ENCODE data around the gene MGAT3.
A peak's percentile ranks its signal among the peaks of the same experiment; 100 is the strongest.

MGAT3 gene

DNA sequence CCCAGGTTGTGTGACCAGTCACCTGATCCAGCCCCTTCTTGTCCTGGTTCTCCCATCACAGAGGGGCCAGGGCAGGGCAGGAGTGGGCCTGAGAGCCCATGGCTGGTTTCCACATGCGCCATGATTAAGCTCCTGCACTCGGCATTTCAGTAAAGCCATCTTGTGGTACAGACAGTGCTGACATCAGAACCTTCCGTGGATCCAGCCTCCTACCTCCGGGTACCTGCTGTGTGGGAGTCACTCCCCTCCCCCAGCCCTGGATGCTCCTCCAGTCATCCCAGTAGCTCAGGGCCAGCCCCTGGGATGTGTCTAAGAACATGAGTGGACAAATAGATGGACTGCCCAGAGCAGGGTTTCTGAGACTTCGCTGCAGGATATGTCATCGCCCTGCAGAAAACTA lies 22.1 kb upstream of the MGAT3 start:
- H3K4me2 ChIP-seq = peak overlapping the region; percentile 18 to 91 (median 75); a peak in 12 of 22 replicates
- no peak overlapping the region; a peak in 1 of 22 replicates for H3K9ac ChIP-seq
- TF ChIP-seq Cebpa-rat (IDR thresholded peaks at IDR 0.05) = no peak
- H3K4me1 ChIP-seq = peaks cover 60 to 96% (median 77%) of the 10 kb centered on the region in 10 experiments
- peaks cover 24 to 48% (median 39%) of the 10 kb centered on the region in 11 experiments for H3K36me3 ChIP-seq
- H4K20me1 ChIP-seq = no peaks in the 10 kb centered on the region
- H3K9me3 ChIP-seq (replicated peaks in 1 of 11) = no peaks in the 10 kb centered on the region
- no peak overlapping the region for H3K4me3 ChIP-seq
- peak overlapping the region in 2 of 11 experiments; percentile 13 to 22; a peak in 1 of 22 replicates for H3K27ac ChIP-seq
- H3K27me3 ChIP-seq = no peaks in the 10 kb centered on the region

DNA sequence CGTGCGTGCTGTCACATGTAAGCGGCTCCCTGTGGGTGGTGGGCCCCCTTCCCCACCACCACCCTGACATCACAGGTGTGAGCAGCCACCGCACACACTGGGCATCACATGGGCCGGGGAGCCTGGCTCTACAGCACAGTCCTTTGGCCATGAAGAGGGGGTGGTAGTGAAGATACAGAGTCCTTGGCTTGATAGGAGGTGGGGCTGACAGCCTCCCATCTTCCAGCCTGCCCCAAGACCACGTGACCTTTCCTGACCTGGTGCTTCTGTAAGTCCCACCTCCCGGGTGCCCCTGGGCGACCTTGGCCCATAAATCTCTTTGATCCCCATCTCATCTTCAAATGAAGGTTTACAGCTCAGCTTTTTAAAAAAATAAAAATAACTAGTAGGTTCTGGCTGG lies 21.2 kb upstream of the MGAT3 start:
- Histone ChIP-seq H3K27ac (peak overlapping the region in 3 of 11 experiments; percentile 11 to 39 (median 32); a peak in 4 of 22 replicates), H3K4me3 (no peak overlapping the region), H3K9me3 (replicated peaks in 1 of 11) (no peaks in the 10 kb centered on the region), H3K36me3 (peaks cover 15 to 40% (median 30%) of the 10 kb centered on the region in 11 experiments; a peak in 21 of 22 replicates), H3K4me1 (peaks cover 60 to 90% (median 77%) of the 10 kb centered on the region in 10 experiments), H3K9ac (peak overlapping the region in 4 of 11 experiments; percentile 11 to 36 (median 22); a peak in 4 of 22 replicates), H3K27me3 (no peaks in the 10 kb centered on the region), H4K20me1 (no peaks in the 10 kb centered on the region), H3K4me2 (peak overlapping the region; percentile 66 to 91 (median 80); a peak in 20 of 22 replicates)
- TF ChIP-seq Cebpa-rat (IDR thresholded peaks at IDR 0.05) = no peak

DNA sequence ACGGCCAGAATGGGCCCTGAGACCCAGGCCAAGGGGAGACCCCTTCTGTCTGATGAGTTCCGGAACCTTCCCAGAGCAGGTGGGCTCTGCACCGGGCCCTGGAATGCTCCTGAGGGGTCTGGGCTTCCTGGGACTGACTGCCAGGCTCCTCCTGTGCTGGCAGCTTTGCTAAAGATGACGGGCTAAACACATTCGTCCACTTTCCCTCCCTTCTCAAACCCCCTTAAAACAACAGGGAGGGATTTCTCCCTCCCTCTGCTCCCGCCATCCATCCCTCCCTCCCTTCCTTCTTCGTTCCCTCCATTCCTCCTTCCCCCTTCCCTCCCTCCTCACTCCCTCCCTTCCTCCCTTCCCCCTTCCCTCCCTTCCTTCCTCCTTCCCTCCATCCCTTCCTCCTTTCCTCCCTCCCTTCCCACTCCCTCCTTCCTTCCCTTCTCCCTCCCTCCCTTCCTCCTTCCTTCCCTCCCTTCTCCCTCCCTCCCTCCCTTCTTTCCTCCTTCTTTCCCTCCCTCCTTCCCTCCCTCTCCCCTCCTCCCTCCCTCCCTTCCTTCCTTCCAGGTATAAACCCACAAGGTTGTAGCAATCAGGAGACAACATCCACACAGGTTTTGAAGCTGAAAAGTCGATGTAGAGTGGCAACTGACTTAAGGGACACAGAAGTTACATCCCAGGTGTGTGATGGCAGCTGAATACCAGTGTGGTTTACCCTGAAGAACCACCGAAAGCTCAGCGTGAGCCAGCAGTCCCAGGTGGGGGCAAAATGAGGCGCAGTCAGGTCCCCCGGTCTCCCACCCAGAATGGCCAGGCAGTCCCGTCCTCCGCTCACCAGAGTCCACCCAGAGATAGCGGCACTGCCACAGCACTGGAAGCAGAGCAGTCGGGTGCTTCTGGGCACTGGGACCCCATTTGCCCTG lies 18.8 kb upstream of the MGAT3 start:
- Histone ChIP-seq H3K4me1 (peaks cover 55 to 65% (median 61%) of the 10 kb centered on the region in 10 experiments), H3K9ac (peak overlapping the region in 9 of 11 experiments; percentile 4 to 44 (median 27); a peak in 8 of 22 replicates), H3K36me3 (peaks cover 0 to 16% (median 8%) of the 10 kb centered on the region in 11 experiments; a peak in 12 of 22 replicates), H4K20me1 (no peaks in the 10 kb centered on the region), H3K27me3 (no peaks in the 10 kb centered on the region), H3K4me2 (peak overlapping the region; percentile 66 to 91 (median 80)), H3K9me3 (replicated peaks in 1 of 11) (no peaks in the 10 kb centered on the region), H3K27ac (peak overlapping the region in 3 of 11 experiments; percentile 12 to 38 (median 32); a peak in 2 of 22 replicates), H3K4me3 (0 out of 20 replicates have a peak overlapping the region, but pooled peaks of 1 of the 10 experiments have one; percentile 13)
- no peak for TF ChIP-seq Cebpa-rat (IDR thresholded peaks at IDR 0.05)

DNA sequence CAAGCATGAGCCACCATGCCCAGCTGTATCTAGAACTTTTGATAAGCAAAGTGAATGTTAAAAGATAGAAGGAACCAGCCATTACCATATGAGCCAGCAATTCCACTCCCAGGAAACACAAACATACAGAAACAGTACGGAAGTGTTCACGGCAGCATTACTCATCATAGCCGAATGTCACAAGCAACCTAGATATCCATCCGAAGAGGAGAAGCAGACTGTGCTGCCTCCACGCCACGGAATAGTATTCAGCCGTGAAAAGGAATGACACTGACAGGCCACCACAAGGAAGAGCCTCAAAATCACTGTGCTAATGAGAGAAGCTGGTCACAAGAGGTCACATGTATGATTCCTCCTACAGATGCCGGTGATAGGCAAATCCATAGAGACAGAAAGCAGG lies 17.6 kb upstream of the MGAT3 start:
- no peak overlapping the region for H3K27ac ChIP-seq
- H4K20me1 ChIP-seq = no peaks in the 10 kb centered on the region
- H3K4me1 ChIP-seq = peaks cover 49 to 64% (median 56%) of the 10 kb centered on the region in 10 experiments
- H3K9me3 ChIP-seq (replicated peaks in 1 of 11) = no peaks in the 10 kb centered on the region
- no peak overlapping the region for H3K4me3 ChIP-seq
- H3K36me3 ChIP-seq = peaks cover 0 to 8% (median 5%) of the 10 kb centered on the region in 11 experiments; a peak in 8 of 22 replicates
- no peak overlapping the region for H3K9ac ChIP-seq
- no peaks in the 10 kb centered on the region for H3K27me3 ChIP-seq
- peak overlapping the region in 3 of 11 experiments; percentile 7 to 12 (median 10); a peak in 2 of 22 replicates for H3K4me2 ChIP-seq
- no peak for TF ChIP-seq Cebpa-rat (IDR thresholded peaks at IDR 0.05)

DNA sequence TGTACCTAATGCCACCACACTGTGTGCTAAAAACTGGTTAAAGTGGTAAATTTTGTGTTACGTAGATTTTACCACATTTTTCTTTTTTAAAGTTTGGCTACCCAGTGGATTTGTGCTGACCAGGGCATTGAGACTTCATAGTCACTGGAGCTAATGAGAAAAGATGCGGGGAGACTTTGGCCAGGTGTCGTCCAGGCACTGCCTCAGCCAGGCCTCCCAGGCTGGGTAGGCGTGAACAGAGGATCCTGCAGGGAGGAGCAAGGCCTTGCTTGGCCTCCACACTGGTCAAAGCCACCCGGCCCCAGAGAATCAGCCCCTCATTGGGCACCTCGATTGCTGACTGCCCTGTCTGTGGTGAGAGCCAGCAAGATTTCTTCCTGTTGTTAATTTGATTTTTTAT lies 13.4 kb upstream of the MGAT3 start:
- Histone ChIP-seq H3K9me3 (replicated peaks in 1 of 11) (no peaks in the 10 kb centered on the region), H3K27me3 (peaks cover 0 to 28% (median 0%) of the 10 kb centered on the region in 11 experiments; a peak in 4 of 22 replicates), H4K20me1 (no peaks in the 10 kb centered on the region), H3K4me1 (peaks cover 37 to 69% (median 61%) of the 10 kb centered on the region in 10 experiments), H3K9ac (no peak overlapping the region), H3K27ac (no peak overlapping the region), H3K36me3 (no peaks in the 10 kb centered on the region), H3K4me2 (peak overlapping the region in 3 of 11 experiments; percentile 6 to 90 (median 29); a peak in 3 of 22 replicates), H3K4me3 (no peak overlapping the region)
- TF ChIP-seq Cebpa-rat (IDR thresholded peaks at IDR 0.05) = no peak

DNA sequence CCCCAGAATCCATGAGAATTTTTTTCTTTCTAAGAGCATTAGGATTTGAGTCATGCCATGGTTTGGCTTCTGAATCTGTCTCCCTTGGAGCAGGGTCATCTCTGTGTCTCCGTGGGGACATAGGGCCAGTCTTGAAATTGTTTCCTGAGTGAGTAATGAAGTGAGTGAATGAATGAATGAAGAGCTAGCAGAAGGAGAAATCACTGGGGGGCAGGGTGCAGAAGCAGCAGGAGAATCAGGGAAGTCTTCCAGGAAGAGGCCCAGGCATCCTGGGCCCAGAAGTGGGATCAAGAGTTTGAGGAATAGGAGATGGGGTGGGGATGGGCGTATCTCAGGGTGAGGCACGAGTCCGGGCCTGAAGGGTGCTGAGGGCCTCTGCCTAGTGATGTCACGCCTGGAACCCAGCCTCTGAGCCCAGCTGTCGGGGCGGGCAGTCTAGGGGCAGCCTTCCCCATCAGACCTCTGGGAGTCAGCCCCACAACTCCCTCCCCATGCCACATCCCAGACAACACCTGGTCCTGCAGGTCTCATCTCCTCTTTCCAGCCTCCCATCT lies 12.5 kb upstream of the MGAT3 start:
- Histone ChIP-seq H3K27me3 (peaks cover 0 to 31% (median 0%) of the 10 kb centered on the region in 11 experiments; a peak in 4 of 22 replicates), H3K9me3 (replicated peaks in 1 of 11) (no peaks in the 10 kb centered on the region), H3K4me2 (peak overlapping the region in 8 of 11 experiments; percentile 64 to 90 (median 86); a peak in 14 of 22 replicates), H3K27ac (no peak overlapping the region), H4K20me1 (no peaks in the 10 kb centered on the region), H3K36me3 (no peaks in the 10 kb centered on the region), H3K4me3 (no peak overlapping the region), H3K4me1 (peaks cover 37 to 74% (median 64%) of the 10 kb centered on the region in 10 experiments), H3K9ac (0 out of 22 replicates have a peak overlapping the region, but pooled peaks of 2 of the 11 experiments have one; percentile 18 to 43)
- no peak for TF ChIP-seq Cebpa-rat (IDR thresholded peaks at IDR 0.05)

DNA sequence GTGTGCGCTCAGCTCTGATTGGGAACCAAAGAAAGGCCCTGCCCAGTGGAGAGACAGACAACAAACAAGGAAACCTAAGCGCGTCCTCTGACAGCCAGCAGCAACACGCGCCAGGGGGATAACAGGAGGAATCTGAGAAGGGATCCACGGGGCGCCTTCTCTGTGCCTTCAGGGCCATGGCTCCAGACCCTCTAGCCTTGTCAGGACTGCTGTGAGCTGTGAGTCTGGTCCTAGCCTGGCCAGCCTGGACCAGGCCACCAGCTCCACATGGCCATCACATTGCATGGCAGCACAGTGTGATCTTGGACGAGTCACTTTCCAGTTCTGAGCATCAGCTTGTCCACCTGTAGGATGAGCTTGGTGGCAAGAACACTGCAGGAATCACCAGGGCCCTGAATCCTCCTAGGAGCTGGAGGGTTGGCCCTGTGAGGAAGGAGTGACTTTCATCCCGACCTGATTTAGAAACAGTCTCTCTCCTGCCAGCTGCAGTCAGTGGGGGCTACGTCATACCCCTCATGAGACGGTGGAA lies 11.8 kb upstream of the MGAT3 start:
- Histone ChIP-seq H3K27me3 (peaks cover 0 to 31% (median 0%) of the 10 kb centered on the region in 11 experiments; a peak in 4 of 22 replicates), H3K9ac (peak overlapping the region in 3 of 11 experiments; percentile 43 to 58 (median 52); a peak in 5 of 22 replicates), H3K4me2 (peak overlapping the region in 10 of 11 experiments; percentile 56 to 90 (median 83); a peak in 18 of 22 replicates), H3K4me3 (no peak overlapping the region), H3K9me3 (replicated peaks in 1 of 11) (no peaks in the 10 kb centered on the region), H3K27ac (peak overlapping the region in 2 of 11 experiments; percentile 61 to 68; a peak in 1 of 22 replicates), H3K36me3 (no peaks in the 10 kb centered on the region), H3K4me1 (peaks cover 38 to 81% (median 67%) of the 10 kb centered on the region in 10 experiments), H4K20me1 (no peaks in the 10 kb centered on the region)
- no peak for TF ChIP-seq Cebpa-rat (IDR thresholded peaks at IDR 0.05)

DNA sequence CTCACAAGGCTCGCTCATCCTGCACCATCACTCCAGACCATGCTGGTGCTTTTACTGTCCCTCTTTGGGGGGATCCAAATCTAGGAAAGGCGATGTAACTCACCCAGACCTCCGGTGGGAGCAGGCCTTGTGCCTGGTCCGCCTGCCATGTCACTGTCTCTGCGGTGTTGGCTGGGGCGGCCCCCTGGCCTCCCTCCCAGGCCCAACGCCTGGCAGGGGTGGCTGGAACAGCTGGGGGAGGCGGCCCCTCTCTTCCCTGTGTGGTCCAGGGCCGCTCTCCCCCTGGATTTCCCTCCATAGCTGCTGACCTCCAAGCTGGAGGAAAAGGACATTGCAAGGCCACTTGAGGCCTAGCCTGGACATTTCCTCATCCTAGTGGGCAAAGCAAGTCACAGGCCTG lies 11.1 kb upstream of the MGAT3 start:
- no peak for TF ChIP-seq Cebpa-rat (IDR thresholded peaks at IDR 0.05)
- no peak overlapping the region for H3K4me3 ChIP-seq
- peak overlapping the region in 10 of 11 experiments; percentile 56 to 90 (median 83); a peak in 21 of 22 replicates for H3K4me2 ChIP-seq

More for the DNA sequence above, 11.1 kb upstream of the MGAT3 start:
- Histone ChIP-seq H3K27ac (peak overlapping the region in 8 of 11 experiments; percentile 9 to 68 (median 52); a peak in 11 of 22 replicates), H3K9ac (peak overlapping the region in 5 of 11 experiments; percentile 23 to 58 (median 51); a peak in 11 of 22 replicates), H3K9me3 (replicated peaks in 1 of 11) (no peaks in the 10 kb centered on the region), H3K27me3 (peaks cover 0 to 31% (median 0%) of the 10 kb centered on the region in 11 experiments; a peak in 4 of 22 replicates), H4K20me1 (no peaks in the 10 kb centered on the region), H3K4me1 (peaks cover 38 to 85% (median 69%) of the 10 kb centered on the region in 10 experiments), H3K36me3 (no peaks in the 10 kb centered on the region)
